ENCODE measurements around the gene SPOCK1. TPM values are rescaled to one million over a fixed set of nuclear protein-coding genes. Genes with fewer than 3 reads are reported as not detected.

Gene SPOCK1
- total and polyA plus RNA-seq, 2 of the 4 experiments (the other 2 are of a cell fraction), result 5.0 to 20.3 TPM

DNA sequence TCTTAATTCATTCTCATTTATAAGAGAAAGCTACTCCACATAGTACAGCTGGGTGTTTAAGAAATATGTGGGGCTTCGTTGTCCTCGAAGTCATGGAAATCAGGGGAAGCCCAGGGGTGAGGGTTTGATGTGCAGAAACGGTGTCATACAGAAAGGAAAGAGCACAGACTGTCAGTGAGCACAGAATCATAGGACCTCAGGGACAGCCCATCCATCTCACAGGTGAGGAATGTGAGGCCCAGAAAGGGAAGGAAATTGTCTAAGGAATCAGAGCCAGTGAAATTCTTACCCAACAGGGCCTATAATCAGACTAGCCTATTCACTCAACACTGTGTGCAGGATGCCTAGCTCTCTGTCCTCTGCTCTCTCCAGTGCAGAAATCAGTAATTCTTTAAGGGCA, 535.6 kb downstream of the SPOCK1 start:
- no peaks in the 10 kb centered on the region for H4K20me1 ChIP-seq (ENCODE audit: insufficient read depth, low read length)
- no peak overlapping the region for H2BK20ac ChIP-seq (ENCODE audit: low read depth, low read length)
- H3K27ac ChIP-seq (ENCODE audit: insufficient read depth, low read length), result no peak overlapping the region
- no peak overlapping the region for H3K9ac ChIP-seq (ENCODE audit: low read depth, low read length)
- H3K79me1 ChIP-seq (ENCODE audit: low read depth in 1 of 2, low read length in 2 of 2), result no peaks in the 10 kb centered on the region
- H2BK5ac ChIP-seq (ENCODE audit: low read depth, low read length, poor library complexity, severe bottlenecking), result no peak overlapping the region
- no peak overlapping the region for H2AK9ac ChIP-seq (replicated peaks; ENCODE audit: low read depth, low read length, poor library complexity)
- no peak for ATAC-seq (ENCODE audit: low read depth)
- no peak overlapping the region for H4K8ac ChIP-seq (ENCODE audit: low read depth in 2 of 2, low read length in 2 of 2)
- H4K91ac ChIP-seq (ENCODE audit: insufficient read depth, low read depth, low read length), result no peak overlapping the region
- H3K23ac ChIP-seq (ENCODE audit: low read depth, low read length), result no peak overlapping the region
- H2AFZ ChIP-seq (replicated peaks; ENCODE audit: low read length, poor library complexity), result no peak overlapping the region
- no peak overlapping the region for H3K56ac ChIP-seq (ENCODE audit: extremely low read depth, insufficient read depth, low read length)
- ChIA-PET CTCF (no interaction called here), POLR2A (ENCODE audit: unreplicated experiment) (interaction anchor here (0.5 kb wide), 1 partner anchor 8 kb away, joined by 6 read pairs; no protein-coding TSS in a partner anchor)
- no peak overlapping the region for H3K4ac ChIP-seq (ENCODE audit: low read depth, low read length)
- no peaks in the 10 kb centered on the region; the same call in 1 of the 2 replicates for H3K9me3 ChIP-seq (ENCODE audit: control insufficient read depth, insufficient read depth, low read length)
- in situ Hi-C loops (cut with MboI; ENCODE audit: low sequenced_read_pairs) (no loop called here), dilution Hi-C loops (cut with HindIII; ENCODE audit: low sequenced_read_pairs, unreplicated experiment) (no loop called here), intact Hi-C loops (cut with micrococcal nuclease) (no loop called here)
- H3K4me2 ChIP-seq (ENCODE audit: low read depth, low read length), result no peak overlapping the region
- DNase-seq, result no peak
- no peak overlapping the region for H3K18ac ChIP-seq (ENCODE audit: low read depth, low read length)
- H2BK15ac ChIP-seq (ENCODE audit: low read depth, low read length), result no peak overlapping the region
- no peaks in the 10 kb centered on the region for H3K36me3 ChIP-seq (ENCODE audit: control insufficient read depth, insufficient read depth, low read length)
- H3K14ac ChIP-seq (replicated peaks; ENCODE audit: low read depth, low read length), result no peak overlapping the region
- H3K27me3 ChIP-seq (ENCODE audit: control insufficient read depth, insufficient read depth, low read length), result no peaks in the 10 kb centered on the region
- no peak overlapping the region for H2BK120ac ChIP-seq (ENCODE audit: low read depth, low read length)
- TF ChIP-seq BHLHE40 (IDR thresholded peaks at IDR 0.05; ENCODE audit: low read depth, low read length) (no peak), FOS (IDR thresholded peaks at IDR 0.05; ENCODE audit: low read depth, low read length) (no peak), RCOR1 (IDR thresholded peaks at IDR 0.05; ENCODE audit: insufficient replicate concordance, low read length) (no peak), NFE2L2 (IDR thresholded peaks at IDR 0.05; ENCODE audit: low read depth, low read length) (no peak), MAFK (IDR thresholded peaks at IDR 0.05; ENCODE audit: low read depth, low read length) (no peak), MXI1 (IDR thresholded peaks at IDR 0.05; ENCODE audit: borderline replicate concordance, low read depth, low read length) (no peak), MAZ (IDR thresholded peaks at IDR 0.05; ENCODE audit: borderline replicate concordance, low read depth, low read length) (no peak), RFX5 (IDR thresholded peaks at IDR 0.05; ENCODE audit: low read depth, low read length) (no peak), CHD1 (IDR thresholded peaks at IDR 0.05; ENCODE audit: low read depth, low read length) (no peak)
- TF ChIP-seq, protein P1, sequence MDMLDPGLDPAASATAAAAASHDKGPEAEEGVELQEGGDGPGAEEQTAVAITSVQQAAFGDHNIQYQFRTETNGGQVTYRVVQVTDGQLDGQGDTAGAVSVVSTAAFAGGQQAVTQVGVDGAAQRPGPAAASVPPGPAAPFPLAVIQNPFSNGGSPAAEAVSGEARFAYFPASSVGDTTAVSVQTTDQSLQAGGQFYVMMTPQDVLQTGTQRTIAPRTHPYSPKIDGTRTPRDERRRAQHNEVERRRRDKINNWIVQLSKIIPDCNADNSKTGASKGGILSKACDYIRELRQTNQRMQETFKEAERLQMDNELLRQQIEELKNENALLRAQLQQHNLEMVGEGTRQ (IDR thresholded peaks at IDR 0.05; ENCODE audit: low read depth, low read length), result no peak
- 10% methylated on average over 3 of the region's 3 CpGs; no CpG with 5 or more reads in 1 of the 2 experiments for WGBS, 2 experiments (ENCODE audit: extremely low coverage in 2 of 2, insufficient read length in 1 of 2)
- no peaks in the 10 kb centered on the region for H3K4me1 ChIP-seq (ENCODE audit: control insufficient read depth, insufficient read depth, low read length)
- no peak overlapping the region for H3K4me3 ChIP-seq (ENCODE audit: insufficient read depth, low read depth, low read length)
- no peak overlapping the region for H4K5ac ChIP-seq (ENCODE audit: low read depth, low read length)
- no TSS peak for BruUV-seq (replicated peaks)
- no peak overlapping the region for H2AK5ac ChIP-seq (ENCODE audit: low read depth, low read length)
- no peaks in the 10 kb centered on the region for H3K9me1 ChIP-seq (ENCODE audit: insufficient read depth, low read length)

Measured in IMR-90 (cell line).